Measurements from ENCODE around the gene TCFL5. TPM values are rescaled to one million over a fixed set of nuclear protein-coding genes. Genes with fewer than 3 reads are reported as not detected.

The TCFL5 gene
- total and polyA plus RNA-seq, 3 experiments from 2014 or later: 1.4 to 6.2 (median 4.6) TPM

DNA sequence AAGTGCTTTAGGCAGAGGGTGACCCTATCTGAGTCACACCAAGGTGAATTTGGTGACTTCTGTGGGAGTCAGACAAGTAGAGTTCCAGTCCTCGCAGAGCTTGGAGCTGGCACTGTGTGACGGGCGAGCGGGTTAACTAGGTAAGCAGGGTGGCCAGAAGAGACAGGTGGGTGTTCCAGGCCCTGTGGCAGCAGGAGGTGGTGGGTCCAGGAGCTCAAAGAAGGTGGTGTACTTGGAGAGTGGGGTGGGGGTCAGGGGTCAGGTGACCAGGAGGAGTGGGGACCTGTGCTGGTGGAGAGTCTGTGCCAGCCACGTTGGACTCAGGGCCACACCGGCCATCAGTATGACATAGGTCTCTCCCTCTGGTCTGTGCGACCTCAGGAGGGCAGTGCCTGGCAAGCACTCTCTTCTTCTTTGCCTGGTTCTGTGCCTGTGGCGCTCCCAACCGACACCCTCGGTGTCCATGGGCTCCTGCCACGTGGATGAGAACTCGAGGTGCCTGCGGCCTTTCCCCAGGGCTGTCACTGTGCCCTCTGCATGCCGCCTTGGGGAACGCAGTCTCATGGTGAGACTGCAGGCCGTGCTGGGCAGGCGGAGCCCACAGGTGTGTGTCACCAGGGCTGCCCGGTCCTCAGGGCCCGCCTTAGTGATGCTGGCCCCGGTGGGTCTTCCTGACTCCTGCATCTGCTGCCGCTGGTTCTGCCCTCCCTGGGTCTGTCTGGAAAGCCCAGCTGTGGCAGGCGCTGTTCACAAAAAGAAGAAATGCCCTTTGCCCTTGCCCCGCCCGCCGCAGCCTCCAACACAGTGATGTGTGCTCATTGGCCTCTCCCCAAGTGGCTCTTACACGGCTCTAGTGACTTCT is 63.7 kb downstream of the TCFL5 start:
- Mint-ChIP-seq H3K27ac (peak overlapping the region; percentile 66 to 91 (median 83)), H3K27me3 (no peaks in the 10 kb centered on the region), H3K4me3 (peak overlapping the region; percentile 68 to 93 (median 82)), H3K36me3 (peaks cover 0 to 43% (median 0%) of the 10 kb centered on the region in 3 donors), H3K9me3 (no peaks in the 10 kb centered on the region), H3K4me1 (peaks cover 19 to 40% (median 25%) of the 10 kb centered on the region in 3 donors)
- Histone ChIP-seq H3K27me3 (ENCODE audit: insufficient read depth, low read length, poor library complexity, severe bottlenecking) (no peaks in the 10 kb centered on the region), H3K4me3 (ENCODE audit: low read length) (no peak overlapping the region), H3K27ac (ENCODE audit: low read depth, low read length) (no peak overlapping the region), H3K4me1 (ENCODE audit: insufficient read depth, low read length) (peaks cover 18% of the 10 kb centered on the region), H3K36me3 (ENCODE audit: insufficient read depth, low read length) (peaks cover 7% of the 10 kb centered on the region), H3K9me3 (ENCODE audit: low read length) (no peaks in the 10 kb centered on the region)
- CTCF ChIA-PET: interaction anchor here (1.3 to 4.5 kb wide), 2 partner anchors 10 to 11 kb away, joined by 4 to 31 read pairs; no protein-coding TSS in a partner anchor
- POLR2A ChIA-PET: interaction anchor here (0.7 kb wide), 1 partner anchor 64 kb away, joined by 3 read pairs; no protein-coding TSS in a partner anchor
- DNase-seq: no peak

DNA sequence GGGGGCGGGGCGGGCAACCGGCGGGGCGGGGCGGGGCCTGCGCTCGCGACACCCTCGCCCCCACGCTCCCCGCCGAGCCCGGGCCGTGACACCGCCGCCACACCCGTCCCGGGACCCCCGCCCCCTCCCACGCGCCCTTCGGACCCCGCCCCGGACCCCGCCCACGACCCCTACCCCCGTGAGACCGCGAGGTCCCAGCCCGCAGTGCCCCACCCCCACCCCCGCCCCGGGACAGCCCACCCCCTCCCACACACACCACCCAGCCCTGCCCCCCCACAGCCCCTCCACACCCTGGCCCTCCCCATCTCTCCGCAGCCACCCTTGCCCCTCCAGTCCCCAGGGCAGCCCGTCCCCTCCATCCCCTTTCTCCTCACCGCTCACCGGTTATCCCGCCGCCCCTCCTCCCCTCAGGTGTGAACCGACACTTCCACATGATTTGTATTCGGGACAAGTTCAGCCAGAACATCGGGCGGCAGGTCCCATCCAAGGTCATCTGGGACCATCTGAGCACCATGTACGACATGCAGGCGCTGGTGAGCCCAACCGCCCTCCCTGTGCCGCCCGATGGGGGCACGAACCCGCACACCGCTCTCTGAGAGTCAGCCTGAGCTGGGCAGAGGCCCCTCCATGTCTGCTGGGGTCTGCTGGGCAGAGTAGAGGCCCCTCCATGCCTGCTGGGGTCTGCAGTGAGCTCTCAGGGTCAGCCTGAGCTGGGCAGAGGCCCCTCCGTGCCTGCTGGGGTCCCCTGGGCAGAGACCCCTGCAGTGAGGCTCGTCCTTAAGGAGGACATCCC is 64.7 kb downstream of the TCFL5 start:
- H3K4me3 Mint-ChIP-seq: peak overlapping the region; percentile 68 to 93 (median 82)
- H3K27ac Mint-ChIP-seq: peak overlapping the region in 5 of 8 donors; percentile 60 to 87 (median 74)
- CTCF ChIA-PET: interaction anchor here (0.6 to 4.5 kb wide), 2 partner anchors 11 to 297 kb away, joined by 3 to 31 read pairs; no protein-coding TSS in a partner anchor
- H3K4me1 Mint-ChIP-seq: peaks cover 19 to 49% (median 27%) of the 10 kb centered on the region in 3 donors
- no peak overlapping the region for H3K27ac ChIP-seq (ENCODE audit: low read depth, low read length)
- H3K36me3 Mint-ChIP-seq: peaks cover 0 to 43% (median 0%) of the 10 kb centered on the region in 3 donors
- peaks cover 18% of the 10 kb centered on the region for H3K4me1 ChIP-seq (ENCODE audit: insufficient read depth, low read length)
- H3K9me3 ChIP-seq (ENCODE audit: low read length): no peaks in the 10 kb centered on the region
- H3K36me3 ChIP-seq (ENCODE audit: insufficient read depth, low read length): peaks cover 7% of the 10 kb centered on the region
- POLR2A ChIA-PET: interaction anchor here (0.5 to 3.3 kb wide), 9 partner anchors 8 to 410 kb away, joined by 3 to 46 read pairs (median 4); partner anchors contain the start of genes GID8, OGFR, RPS21 and TCFL5
- H3K27me3 Mint-ChIP-seq: no peaks in the 10 kb centered on the region
- no peak overlapping the region for H3K4me3 ChIP-seq (ENCODE audit: low read length)
- no peaks in the 10 kb centered on the region for H3K9me3 Mint-ChIP-seq
- H3K27me3 ChIP-seq (ENCODE audit: insufficient read depth, low read length, poor library complexity, severe bottlenecking): no peaks in the 10 kb centered on the region
- no peak for DNase-seq

- H3K4me1 Mint-ChIP-seq: peaks cover 25 to 57% (median 33%) of the 10 kb centered on the region in 3 donors
- POLR2A ChIA-PET: interaction anchor here (0.8 to 3.3 kb wide), 8 partner anchors 9 to 726 kb away, joined by 4 to 48 read pairs (median 12); partner anchors contain the start of genes OGFR, PPDPF and TCFL5
- peaks cover 22% of the 10 kb centered on the region for H3K4me1 ChIP-seq (ENCODE audit: insufficient read depth, low read length)
These were observed 66.4 kb downstream of the TCFL5 start for GRCh38 chr20:62795023-62795761.

GRCh38 chr20:62794007-62794724 is 67.5 kb downstream of the TCFL5 start:
- H3K27me3 ChIP-seq (ENCODE audit: insufficient read depth, low read length, poor library complexity, severe bottlenecking): no peaks in the 10 kb centered on the region
- H3K4me3 ChIP-seq (ENCODE audit: low read length): peak overlapping the region; percentile 89
- Mint-ChIP-seq H3K27ac (peak overlapping the region; percentile 93 to 99 (median 96)), H3K36me3 (peaks cover 0 to 18% (median 0%) of the 10 kb centered on the region in 3 donors), H3K9me3 (no peaks in the 10 kb centered on the region), H3K27me3 (no peaks in the 10 kb centered on the region), H3K4me1 (peaks cover 25 to 57% (median 33%) of the 10 kb centered on the region in 3 donors), H3K4me3 (peak overlapping the region; percentile 78 to 96 (median 86))
- H3K4me1 ChIP-seq (ENCODE audit: insufficient read depth, low read length): peaks cover 22% of the 10 kb centered on the region
- ChIA-PET CTCF (interaction anchor here (1.0 to 4.5 kb wide), 8 partner anchors 10 to 294 kb away, joined by 3 to 31 read pairs (median 4); partner anchors contain the start of gene OGFR), POLR2A (interaction anchor here (0.7 to 3.3 kb wide), 15 partner anchors 10 to 727 kb away, joined by 3 to 48 read pairs (median 7); partner anchors contain the start of genes GID8, OGFR, PPDPF and SLCO4A1)
- peak; percentile 90 to 96 (median 95) for DNase-seq
- H3K36me3 ChIP-seq (ENCODE audit: insufficient read depth, low read length): peaks cover 7% of the 10 kb centered on the region
- H3K9me3 ChIP-seq (ENCODE audit: low read length): no peaks in the 10 kb centered on the region
- peak overlapping the region; percentile 94 for H3K27ac ChIP-seq (ENCODE audit: low read depth, low read length)

More at GRCh38 chr20:62795023-62795761, 66.4 kb downstream of the TCFL5 start:
- Mint-ChIP-seq H3K9me3 (no peaks in the 10 kb centered on the region), H3K4me3 (peak overlapping the region; percentile 78 to 96 (median 86)), H3K27me3 (no peaks in the 10 kb centered on the region), H3K36me3 (peaks cover 0 to 28% (median 0%) of the 10 kb centered on the region in 3 donors), H3K27ac (peak overlapping the region; percentile 89 to 98 (median 96))
- peak overlapping the region; percentile 89 for H3K4me3 ChIP-seq (ENCODE audit: low read length)
- peak; percentile 56 to 79 (median 59) for DNase-seq
- CTCF ChIA-PET: interaction anchor here (1.3 to 4.5 kb wide), 4 partner anchors 9 to 127 kb away, joined by 3 to 31 read pairs (median 9); partner anchors contain the start of gene OGFR
- no peaks in the 10 kb centered on the region for H3K9me3 ChIP-seq (ENCODE audit: low read length)
- peaks cover 7% of the 10 kb centered on the region for H3K36me3 ChIP-seq (ENCODE audit: insufficient read depth, low read length)
- peak overlapping the region; percentile 86 for H3K27ac ChIP-seq (ENCODE audit: low read depth, low read length)
- no peaks in the 10 kb centered on the region for H3K27me3 ChIP-seq (ENCODE audit: insufficient read depth, low read length, poor library complexity, severe bottlenecking)

DNA sequence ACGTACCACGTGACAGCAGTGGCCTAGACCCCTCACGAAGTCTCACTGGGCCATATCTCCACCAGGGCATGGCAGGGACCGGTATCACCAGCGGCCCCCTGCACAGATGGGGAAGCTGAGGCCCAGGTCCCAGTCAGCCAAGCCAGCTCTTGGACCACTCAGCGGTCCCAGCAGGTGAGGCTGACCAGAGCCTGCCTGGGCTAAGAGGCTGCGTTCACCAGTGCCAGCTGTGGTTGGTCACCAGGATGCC is 67.9 kb downstream of the TCFL5 start:
- Mint-ChIP-seq H3K27ac (peak overlapping the region; percentile 85 to 99 (median 94)), H3K4me3 (peak overlapping the region; percentile 76 to 96 (median 86)), H3K4me1 (peaks cover 25 to 57% (median 33%) of the 10 kb centered on the region in 3 donors), H3K9me3 (no peaks in the 10 kb centered on the region), H3K36me3 (peaks cover 0 to 13% (median 0%) of the 10 kb centered on the region in 3 donors), H3K27me3 (no peaks in the 10 kb centered on the region)
- ChIA-PET CTCF (interaction anchor here (1.1 to 4.5 kb wide), 7 partner anchors 11 to 294 kb away, joined by 3 to 31 read pairs (median 4); partner anchors contain the start of gene OGFR), POLR2A (interaction anchor here (0.7 to 3.3 kb wide), 10 partner anchors 11 to 727 kb away, joined by 4 to 48 read pairs (median 10); partner anchors contain the start of genes GID8, OGFR, PPDPF and SLCO4A1)
- peak overlapping the region; percentile 76 for H3K4me3 ChIP-seq (ENCODE audit: low read length)
- H3K36me3 ChIP-seq (ENCODE audit: insufficient read depth, low read length): peaks cover 3% of the 10 kb centered on the region
- no peak for DNase-seq
- H3K4me1 ChIP-seq (ENCODE audit: insufficient read depth, low read length): peaks cover 22% of the 10 kb centered on the region
- no peaks in the 10 kb centered on the region for H3K9me3 ChIP-seq (ENCODE audit: low read length)
- no peaks in the 10 kb centered on the region for H3K27me3 ChIP-seq (ENCODE audit: insufficient read depth, low read length, poor library complexity, severe bottlenecking)
- H3K27ac ChIP-seq (ENCODE audit: low read depth, low read length): peak overlapping the region; percentile 94

- Mint-ChIP-seq H3K27ac (peak overlapping the region; percentile 85 to 99 (median 94)), H3K4me1 (peaks cover 20 to 53% (median 30%) of the 10 kb centered on the region in 3 donors), H3K9me3 (no peaks in the 10 kb centered on the region), H3K27me3 (no peaks in the 10 kb centered on the region), H3K4me3 (peak overlapping the region; percentile 76 to 96 (median 86)), H3K36me3 (peaks cover 0 to 8% (median 0%) of the 10 kb centered on the region in 3 donors)
- H3K27ac ChIP-seq (ENCODE audit: low read depth, low read length): peak overlapping the region; percentile 94
- no peaks in the 10 kb centered on the region for H3K27me3 ChIP-seq (ENCODE audit: insufficient read depth, low read length, poor library complexity, severe bottlenecking)
- H3K4me3 ChIP-seq (ENCODE audit: low read length): peak overlapping the region; percentile 76
- peaks cover 22% of the 10 kb centered on the region for H3K4me1 ChIP-seq (ENCODE audit: insufficient read depth, low read length)
- ChIA-PET CTCF (interaction anchor here (1.1 to 2.5 kb wide), 15 partner anchors 9 to 294 kb away, joined by 3 to 20 read pairs (median 5); partner anchors contain the start of gene OGFR), POLR2A (interaction anchor here (0.7 to 3.3 kb wide), 10 partner anchors 11 to 151 kb away, joined by 4 to 48 read pairs (median 10); partner anchors contain the start of genes GID8, OGFR, SLCO4A1 and TCFL5)
- no peaks in the 10 kb centered on the region for H3K9me3 ChIP-seq (ENCODE audit: low read length)
- H3K36me3 ChIP-seq (ENCODE audit: insufficient read depth, low read length): no peaks in the 10 kb centered on the region
- peak in 2 of 5 donors; percentile 30 to 50 for DNase-seq
These were observed 68.5 kb downstream of the TCFL5 start for GRCh38 chr20:62792940-62793756.

Data from CD8-positive, alpha-beta memory T cell (primary cell).